RWPE2 (cell line): ENCODE results near the gene BRCA2.
A peak's percentile ranks its signal among the peaks of the same experiment; 100 is the strongest.

Source experiments
- ATAC-seq: fragments of 200-7000 bp; cut with Tn5 transposase; 3 replicates; pipeline ENCODE4 v1.9.1; 2021; ENCODE audit warnings: low read depth
- DNase-seq: peaks from one replicate; pipeline ENCODE4 v3.0.0-alpha.2; 2020; ENCODE audit warnings: low spot score
- H3K27ac ChIP-seq: fragments of 450-650 bp; 2 replicates; pipeline ENCODE4 v1.5.1; 2017; ENCODE audit warnings: mild to moderate bottlenecking; ENCODE audit not compliant: poor library complexity, severe bottlenecking
- H3K27me3 ChIP-seq: fragments of 250-450 bp; sonication (Bioruptor Pico); 2 replicates; pipeline ENCODE4 v1.5.1; 2021; ENCODE audit warnings: mild to moderate bottlenecking, moderate library complexity; ENCODE audit not compliant: insufficient read depth, poor library complexity, severe bottlenecking
- H3K36me3 ChIP-seq: fragments of 250-450 bp; sonication (Bioruptor Pico); 2 replicates; pipeline ENCODE4 v1.5.1; 2020; ENCODE audit warnings: low read depth, mild to moderate bottlenecking, moderate library complexity
- H3K4me1 ChIP-seq: fragments of 250-450 bp; sonication (Bioruptor Pico); 2 replicates; pipeline ENCODE4 v1.5.1; 2021; ENCODE audit warnings: mild to moderate bottlenecking, moderate library complexity; ENCODE audit not compliant: insufficient read depth, poor library complexity, severe bottlenecking
- H3K4me3 ChIP-seq: fragments of 250-450 bp; sonication (Bioruptor Pico); 2 replicates; pipeline ENCODE4 v1.5.1; 2021; ENCODE audit warnings: mild to moderate bottlenecking, moderate library complexity; ENCODE audit not compliant: severe bottlenecking
- H3K9me3 ChIP-seq: fragments of 250-450 bp; sonication (Bioruptor Pico); 2 replicates; pipeline ENCODE4 v1.5.1; 2021; ENCODE audit warnings: mild to moderate bottlenecking, moderate library complexity; ENCODE audit not compliant: severe bottlenecking
- TF ChIP-seq, protein P1 (sequence below): fragments of 450-650 bp; IDR thresholded peaks from one replicate; pipeline ENCODE4 v1.5.1; 2017; ENCODE audit warnings: mild to moderate bottlenecking, moderate library complexity; ENCODE audit not compliant: poor library complexity, severe bottlenecking

BRCA2 gene

DNA sequence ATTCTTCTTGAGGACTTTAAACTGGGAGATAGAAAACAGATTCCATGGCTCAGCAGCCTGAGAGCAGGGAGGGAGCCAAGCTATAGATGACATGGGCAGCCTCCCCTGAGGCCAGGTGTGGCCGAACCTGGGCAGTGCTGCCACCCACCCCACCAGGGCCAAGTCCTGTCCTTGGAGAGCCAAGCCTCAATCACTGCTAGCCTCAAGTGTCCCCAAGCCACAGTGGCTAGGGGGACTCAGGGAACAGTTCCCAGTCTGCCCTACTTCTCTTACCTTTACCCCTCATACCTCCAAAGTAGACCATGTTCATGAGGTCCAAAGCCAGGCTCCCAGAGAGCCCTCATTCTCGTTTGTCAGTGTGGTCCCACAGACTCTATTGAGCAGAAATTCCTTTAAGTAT lies 104.6 kb downstream of the BRCA2 start:
- no peaks in the 10 kb centered on the region for H3K27me3 ChIP-seq
- no peak overlapping the region for H3K4me3 ChIP-seq
- H3K36me3 ChIP-seq = no peaks in the 10 kb centered on the region
- no peaks in the 10 kb centered on the region for H3K4me1 ChIP-seq
- TF ChIP-seq, protein P1, sequence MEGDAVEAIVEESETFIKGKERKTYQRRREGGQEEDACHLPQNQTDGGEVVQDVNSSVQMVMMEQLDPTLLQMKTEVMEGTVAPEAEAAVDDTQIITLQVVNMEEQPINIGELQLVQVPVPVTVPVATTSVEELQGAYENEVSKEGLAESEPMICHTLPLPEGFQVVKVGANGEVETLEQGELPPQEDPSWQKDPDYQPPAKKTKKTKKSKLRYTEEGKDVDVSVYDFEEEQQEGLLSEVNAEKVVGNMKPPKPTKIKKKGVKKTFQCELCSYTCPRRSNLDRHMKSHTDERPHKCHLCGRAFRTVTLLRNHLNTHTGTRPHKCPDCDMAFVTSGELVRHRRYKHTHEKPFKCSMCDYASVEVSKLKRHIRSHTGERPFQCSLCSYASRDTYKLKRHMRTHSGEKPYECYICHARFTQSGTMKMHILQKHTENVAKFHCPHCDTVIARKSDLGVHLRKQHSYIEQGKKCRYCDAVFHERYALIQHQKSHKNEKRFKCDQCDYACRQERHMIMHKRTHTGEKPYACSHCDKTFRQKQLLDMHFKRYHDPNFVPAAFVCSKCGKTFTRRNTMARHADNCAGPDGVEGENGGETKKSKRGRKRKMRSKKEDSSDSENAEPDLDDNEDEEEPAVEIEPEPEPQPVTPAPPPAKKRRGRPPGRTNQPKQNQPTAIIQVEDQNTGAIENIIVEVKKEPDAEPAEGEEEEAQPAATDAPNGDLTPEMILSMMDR = no peak
- ATAC-seq (no peak), DNase-seq (no peak)
- H3K9me3 ChIP-seq = no peaks in the 10 kb centered on the region
- no peak overlapping the region for H3K27ac ChIP-seq

DNA sequence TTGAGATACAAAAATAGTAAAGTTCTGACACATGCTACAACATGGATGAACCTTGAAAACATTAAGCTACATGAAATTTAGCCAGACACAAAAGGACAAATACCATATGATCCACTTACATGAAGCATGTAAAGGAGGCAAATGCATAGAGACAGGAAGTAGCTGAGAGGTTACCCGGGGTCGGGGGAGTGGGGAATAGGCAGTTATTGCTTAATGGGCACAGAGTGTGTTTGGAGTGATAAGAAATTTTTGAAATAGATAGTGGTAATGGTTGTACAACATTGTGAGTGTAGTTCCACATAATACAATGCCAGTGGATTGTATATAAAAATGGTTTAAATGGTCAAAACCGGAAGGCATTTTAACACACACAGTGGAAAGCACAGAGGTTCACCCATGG lies 108.3 kb downstream of the BRCA2 start:
- DNase-seq = no peak

DNA sequence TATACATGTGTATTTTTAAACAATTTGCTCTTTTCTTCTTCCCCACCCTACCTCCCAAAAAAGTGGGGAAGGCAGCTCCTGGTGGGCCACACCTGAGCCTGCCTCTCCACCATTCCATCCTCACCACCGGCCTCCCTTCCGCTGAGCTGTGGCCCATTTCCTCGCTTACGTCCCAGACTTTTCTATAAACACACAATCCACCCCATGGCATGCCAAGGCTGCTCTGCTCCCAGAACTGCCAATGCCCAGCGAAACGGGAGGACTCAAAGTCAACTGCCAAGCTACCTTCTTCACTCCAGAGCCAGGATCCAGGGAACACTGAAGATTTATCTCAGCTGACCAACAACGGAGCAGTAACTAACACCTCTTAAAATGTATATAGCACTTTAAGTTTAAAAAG lies 109.8 kb downstream of the BRCA2 start:
- no peak for ATAC-seq
- Histone ChIP-seq H3K27ac (no peak overlapping the region), H3K27me3 (no peaks in the 10 kb centered on the region), H3K36me3 (no peaks in the 10 kb centered on the region), H3K4me3 (no peak overlapping the region), H3K4me1 (no peaks in the 10 kb centered on the region), H3K9me3 (no peaks in the 10 kb centered on the region)
- DNase-seq = no peak
- TF ChIP-seq, protein P1 = no peak

More for the DNA sequence above, 108.3 kb downstream of the BRCA2 start:
- H3K4me3 ChIP-seq = no peak overlapping the region
- no peaks in the 10 kb centered on the region for H3K9me3 ChIP-seq
- ATAC-seq = no peak
- H3K27me3 ChIP-seq = no peaks in the 10 kb centered on the region
- H3K4me1 ChIP-seq = no peaks in the 10 kb centered on the region
- no peak overlapping the region for H3K27ac ChIP-seq
- H3K36me3 ChIP-seq = no peaks in the 10 kb centered on the region
- TF ChIP-seq, protein P1 = no peak

DNA sequence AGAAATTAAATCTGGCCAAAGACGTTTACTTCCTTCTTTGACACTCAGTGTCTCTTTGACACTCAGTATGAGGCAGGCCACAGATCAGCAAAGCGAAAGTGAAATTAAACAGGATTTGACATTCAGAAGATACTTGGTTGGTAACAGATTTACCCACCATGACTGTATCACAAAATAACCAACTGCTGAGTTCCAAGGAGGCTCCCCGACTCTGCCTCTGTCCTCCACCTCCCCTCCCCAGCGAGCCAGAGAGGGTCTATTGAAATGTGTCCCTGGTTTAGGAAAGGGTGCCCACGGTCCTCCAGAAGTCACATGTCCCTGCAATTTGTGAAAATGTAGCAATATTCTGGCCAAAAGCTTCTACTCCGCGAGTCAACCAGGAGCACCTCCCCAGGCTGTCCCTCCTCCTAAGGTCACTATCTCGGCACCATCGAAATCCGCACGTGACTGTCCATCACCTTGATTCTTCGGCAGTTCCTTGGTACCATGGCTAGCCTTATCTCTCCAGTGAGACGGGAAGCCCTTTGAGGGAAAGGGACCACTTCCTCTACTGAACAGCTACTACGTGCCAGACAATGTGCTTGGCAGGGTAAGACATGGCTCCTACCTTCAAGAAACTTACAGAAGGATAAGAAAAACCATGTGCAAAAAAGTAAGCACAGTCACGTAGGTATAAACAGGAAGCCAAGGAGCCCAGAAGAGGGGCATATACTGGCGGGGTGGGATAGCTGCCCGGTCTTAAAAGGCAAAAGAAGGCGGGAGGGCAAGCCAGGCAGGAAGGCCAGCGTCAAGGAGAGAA lies 111.1 kb downstream of the BRCA2 start:
- DNase-seq (no peak), ATAC-seq (no peak)
- H3K4me1 ChIP-seq = no peaks in the 10 kb centered on the region
- TF ChIP-seq, protein P1 = no peak
- H3K9me3 ChIP-seq = no peaks in the 10 kb centered on the region
- H3K27me3 ChIP-seq = no peaks in the 10 kb centered on the region
- no peaks in the 10 kb centered on the region for H3K36me3 ChIP-seq
- H3K4me3 ChIP-seq = peak overlapping the region; percentile 61
- H3K27ac ChIP-seq = no peak overlapping the region
